HG03139 (cell line): Measurements from ENCODE around the gene TCAF1.
"Not testable (repeated sequence)": the region's sequence is repeated elsewhere in the genome, so short reads cannot be mapped to it uniquely, and the experiment has no call there.

Experiments
- ATAC-seq: cut with Tn5 transposase; IDR thresholded peaks from one replicate; pipeline ENCODE4 v1.9.1; 2021; ENCODE audit not compliant: unreplicated experiment

TCAF1 gene

GRCh38 chr7:143906151-143906550, 4.2 kb upstream of the TCAF1 start:
- no peak for ATAC-seq

GRCh38 chr7:143905509-143905908, 3.5 kb upstream of the TCAF1 start:
- ATAC-seq, result no peak

- ATAC-seq, result no peak
Measured at GRCh38 chr7:143902332-143902899, 440 bp upstream of the TCAF1 start.

DNA sequence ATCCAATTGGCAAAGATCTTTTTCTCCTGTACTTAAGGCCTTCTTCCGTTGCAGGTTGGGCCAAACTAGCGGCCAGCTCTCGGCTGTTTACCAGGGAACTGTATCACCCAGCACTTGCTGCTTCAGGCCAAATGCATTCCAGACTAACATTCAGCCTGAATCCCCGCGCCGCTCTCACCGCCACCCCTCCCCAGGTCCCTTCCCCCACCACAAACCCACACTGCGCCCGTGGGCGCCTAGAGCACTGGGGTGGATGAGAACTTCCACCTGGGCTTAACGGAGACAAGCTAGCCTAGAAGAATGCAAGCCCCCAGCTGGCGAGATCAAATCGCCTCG, 676 bp downstream of the TCAF1 start:
- ATAC-seq, result no peak

- no peak for ATAC-seq
Measured at GRCh38 chr7:143900230-143900766, 1.7 kb downstream of the TCAF1 start.

- no peak for ATAC-seq
Measured at GRCh38 chr7:143898810-143899209, 3.2 kb downstream of the TCAF1 start.

DNA sequence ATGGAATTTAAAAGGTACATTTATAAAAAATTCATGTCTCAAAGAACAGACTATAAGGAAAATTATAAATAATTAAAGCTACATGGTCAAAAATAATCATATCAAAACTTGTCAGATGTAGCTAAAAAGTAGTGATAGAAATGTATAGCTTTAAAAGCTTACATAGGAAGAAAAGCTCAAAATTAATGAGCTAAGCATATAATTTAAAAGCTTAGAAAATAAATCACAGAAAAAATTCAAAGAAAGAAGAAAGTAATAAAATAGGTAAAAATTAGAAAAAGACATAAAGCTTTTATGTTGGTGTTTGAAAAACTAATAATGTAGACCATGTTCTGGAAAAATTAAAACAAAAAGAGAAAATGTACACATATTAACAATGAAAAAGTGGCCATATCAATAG, 5.3 kb downstream of the TCAF1 start:
- no peak for ATAC-seq

GRCh38 chr7:143892527-143893300, 9.3 kb downstream of the TCAF1 start:
- peak; percentile 91 for ATAC-seq

DNA sequence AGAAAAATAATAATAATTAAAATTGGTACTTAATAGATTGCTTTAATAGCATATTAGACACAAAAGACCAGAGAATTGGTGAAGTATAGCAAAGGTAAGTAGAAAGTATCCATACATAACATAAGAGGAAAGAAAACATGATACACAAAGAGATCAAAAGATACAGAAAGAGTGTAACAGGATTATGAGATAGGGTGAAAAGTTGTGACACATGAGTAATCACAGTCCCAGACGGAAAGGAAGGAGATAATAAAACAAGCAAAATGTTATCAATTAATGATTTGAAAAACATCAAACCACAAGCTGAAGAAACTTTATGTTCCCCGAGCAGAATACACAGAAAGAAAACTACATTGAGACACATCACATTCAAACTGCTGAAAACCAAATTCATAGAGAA, 10.5 kb downstream of the TCAF1 start:
- ATAC-seq, result no peak

DNA sequence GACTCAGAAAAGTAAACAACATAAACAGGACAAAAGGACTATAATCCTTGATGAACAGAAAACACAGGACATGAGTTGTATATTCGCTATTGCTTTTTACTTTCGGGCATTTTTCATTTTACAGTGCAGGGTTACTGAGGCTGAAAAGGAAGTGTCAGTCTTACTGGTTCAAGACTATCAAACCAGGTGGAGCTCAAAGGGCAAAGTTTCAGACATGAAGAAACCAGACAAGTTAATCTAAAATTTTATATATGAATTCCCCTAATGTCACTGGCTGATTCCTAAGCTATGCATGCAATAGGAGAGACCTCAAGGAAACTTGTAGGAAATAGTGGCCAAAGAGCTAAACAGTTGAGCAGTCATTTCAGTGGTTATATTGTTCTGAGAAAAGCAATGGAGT, 11.4 kb downstream of the TCAF1 start:
- ATAC-seq, result no peak

GRCh38 chr7:143889068-143889467, 12.9 kb downstream of the TCAF1 start:
- no peak for ATAC-seq

GRCh38 chr7:143886826-143887477, 15.0 kb downstream of the TCAF1 start:
- ATAC-seq, result no peak

DNA sequence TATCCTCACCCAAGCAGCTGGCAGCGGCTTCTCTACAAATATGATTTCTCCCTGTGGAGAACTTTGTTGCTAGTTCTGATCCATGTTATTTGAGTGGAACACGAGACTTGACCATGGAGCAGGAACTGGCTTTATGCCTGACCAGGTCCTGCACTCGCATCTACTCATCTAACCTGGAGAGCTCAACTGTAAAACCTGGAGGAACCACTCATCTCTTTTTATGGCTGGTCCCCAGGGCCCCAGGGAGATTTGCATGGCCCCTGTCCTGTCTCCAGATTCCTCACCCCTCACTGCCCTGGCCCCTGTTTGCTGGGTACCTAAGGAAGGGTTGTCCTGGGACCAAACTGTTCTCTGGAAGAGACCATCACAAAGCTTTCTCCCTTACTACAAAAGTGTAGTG, 16.0 kb downstream of the TCAF1 start:
- ATAC-seq, result peak; percentile 34

- peak; percentile 79 for ATAC-seq
Measured at GRCh38 chr7:143884969-143885559, 16.9 kb downstream of the TCAF1 start.

- no peak for ATAC-seq
Measured at GRCh38 chr7:143884241-143884968, 17.6 kb downstream of the TCAF1 start.

DNA sequence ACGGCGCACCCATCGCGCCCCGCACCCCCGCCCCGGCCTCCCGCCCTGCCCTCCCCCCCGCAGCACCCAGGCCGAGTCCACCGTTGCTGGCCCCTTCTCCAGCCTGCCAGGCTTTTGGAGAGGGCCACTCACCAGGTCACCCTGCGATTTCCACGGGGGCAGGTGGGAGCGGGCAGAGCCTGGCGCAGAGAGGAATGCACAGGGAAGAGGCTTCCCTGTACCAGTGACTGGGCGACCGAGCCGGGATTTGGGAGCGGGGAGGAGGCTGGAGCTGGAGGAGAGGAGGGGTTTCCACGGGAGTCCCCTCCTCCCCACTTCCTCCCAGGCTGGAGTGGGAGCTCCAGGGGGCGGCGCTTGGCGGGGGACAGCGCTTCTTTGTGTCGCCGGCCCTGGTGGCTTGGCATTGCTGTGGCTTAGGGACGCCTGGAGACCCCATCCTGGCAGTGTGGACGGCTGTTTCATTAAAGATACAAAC, 19.3 kb downstream of the TCAF1 start:
- no peak for ATAC-seq

GRCh38 chr7:143882020-143882603, 19.9 kb downstream of the TCAF1 start:
- no peak for ATAC-seq

DNA sequence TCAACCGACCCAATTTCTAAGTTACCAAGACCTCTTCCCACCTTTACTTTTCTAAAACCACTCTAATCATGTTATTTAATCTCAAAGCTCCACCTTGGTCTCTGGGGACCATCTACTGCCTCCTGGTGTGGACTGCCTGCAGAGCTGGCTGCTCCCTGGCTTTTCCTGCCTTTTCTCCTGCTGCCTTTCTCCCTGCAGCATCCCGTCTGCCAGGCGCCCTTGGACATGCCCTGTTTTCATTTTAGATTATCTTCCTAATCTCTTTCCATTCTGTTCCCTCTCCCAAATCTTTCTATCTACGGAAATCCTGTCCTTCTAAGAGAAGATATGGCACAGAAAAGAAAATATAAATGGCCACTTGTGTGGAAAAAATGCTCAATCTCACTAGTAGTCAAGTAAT, 23.1 kb downstream of the TCAF1 start:
- no peak for ATAC-seq

DNA sequence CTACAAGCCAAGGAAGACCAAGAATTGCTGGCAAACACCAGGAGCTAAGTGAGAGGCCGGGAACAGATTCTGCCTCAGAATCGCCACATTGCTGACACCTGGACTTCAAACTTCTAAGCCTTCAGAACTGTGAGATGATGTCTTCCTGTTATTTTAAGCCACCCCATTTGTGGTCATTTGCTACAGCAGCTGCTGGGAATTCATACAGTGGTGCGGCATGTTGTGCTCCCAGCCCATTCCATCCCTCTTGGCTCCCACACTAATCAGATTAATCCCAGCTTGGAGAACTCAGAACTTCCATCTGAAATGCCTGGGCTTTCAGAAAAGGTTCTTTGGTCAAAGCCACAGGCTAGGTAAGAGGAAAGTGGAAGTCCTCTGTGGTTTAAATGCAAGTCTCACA, 24.9 kb downstream of the TCAF1 start:
- ATAC-seq, result no peak

DNA sequence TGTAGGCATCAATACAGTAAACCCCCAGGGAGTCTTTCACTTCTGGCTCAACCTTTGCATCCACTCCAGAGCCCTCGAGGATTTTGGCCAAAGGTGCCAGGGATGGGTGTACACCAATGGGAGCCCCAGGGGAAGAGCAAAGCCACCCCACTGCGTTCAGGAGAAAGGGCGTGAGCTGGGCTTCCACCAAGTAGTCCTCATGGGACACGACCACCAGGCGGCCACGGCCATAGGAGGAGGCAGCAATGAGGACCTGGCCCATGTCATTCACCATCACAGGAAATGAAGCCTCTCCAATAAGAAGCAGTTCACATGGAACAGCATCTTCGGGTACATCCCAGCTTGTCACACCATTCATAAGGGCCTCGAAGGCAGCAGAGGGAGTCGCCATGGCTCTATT, 25.8 kb downstream of the TCAF1 start:
- no peak for ATAC-seq

DNA sequence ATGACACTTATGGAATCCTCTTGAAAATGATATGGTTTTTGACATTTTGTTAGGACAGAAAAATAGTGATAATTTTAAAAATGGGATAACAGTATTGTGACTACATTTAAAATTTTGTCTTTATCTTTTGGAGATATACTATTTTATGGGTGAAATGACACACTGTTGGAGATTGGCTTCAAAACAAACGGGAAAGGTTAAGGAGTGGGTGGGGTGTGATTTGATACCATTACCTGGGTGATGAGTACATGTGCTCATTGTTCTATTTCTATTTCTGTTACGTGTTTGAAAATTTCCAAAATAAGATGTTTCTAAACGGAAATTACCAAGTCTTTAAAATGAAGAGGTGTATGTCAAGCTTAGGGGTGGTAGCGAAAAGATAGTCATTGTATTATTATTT, 28.7 kb downstream of the TCAF1 start:
- not testable (repeated sequence) for ATAC-seq
